Stimulated activated CD4-positive, alpha-beta T cell treated with anti-CD3 and anti-CD28 coated beads, Interleukin-4, amount 100 ng/mL, for 4 hours (primary cell): ENCODE results near the gene SH2D6.
"Not testable (repeated sequence)": the region's sequence is repeated elsewhere in the genome, so short reads cannot be mapped to it uniquely, and the experiment has no call there.

Source experiments
- DNase-seq, 2 experiments: peaks; one replicate each; pipeline ENCODE4 v3.0.0-alpha.2; 2020

Gene SH2D6

GRCh38 chr2:85398426-85399182 is 19.9 kb upstream of the SH2D6 start:
- no peak for DNase-seq

- no peak for DNase-seq
These were observed 19.4 kb upstream of the SH2D6 start for GRCh38 chr2:85399183-85399455.

GRCh38 chr2:85400023-85400422 is 18.5 kb upstream of the SH2D6 start:
- no peak for DNase-seq

- no peak for DNase-seq
These were observed 17.7 kb upstream of the SH2D6 start for GRCh38 chr2:85400541-85401463.

- DNase-seq: no peak
These were observed 17.1 kb upstream of the SH2D6 start for GRCh38 chr2:85401464-85401805.

GRCh38 chr2:85401844-85402243 is 16.7 kb upstream of the SH2D6 start:
- DNase-seq: no peak

GRCh38 chr2:85405201-85406059 is 13.1 kb upstream of the SH2D6 start:
- DNase-seq: peak; percentile 35 to 69

- peak; percentile 31 to 46 for DNase-seq
These were observed 8.5 kb upstream of the SH2D6 start, which contains the start of gene CAPG for GRCh38 chr2:85409845-85410583. Gene CAPG, minus strand, starts transcription at chr2:85410366. Its CDS starts 8,221 bp downstream, at chr2:85402145.

- DNase-seq: peak in 1 of 2 experiments; percentile 12
These were observed 7.7 kb upstream of the SH2D6 start for GRCh38 chr2:85410584-85411404.

GRCh38 chr2:85411405-85411748 is 7.1 kb upstream of the SH2D6 start:
- no peak for DNase-seq

GRCh38 chr2:85413592-85414420 is 4.7 kb upstream of the SH2D6 start:
- peak; percentile 42 for DNase-seq

GRCh38 chr2:85414421-85414759 is 4.1 kb upstream of the SH2D6 start:
- DNase-seq: not testable (repeated sequence)

- no peak for DNase-seq
These were observed 3.6 kb upstream of the SH2D6 start for GRCh38 chr2:85414761-85415553.

- no peak for DNase-seq
These were observed 2.4 kb upstream of the SH2D6 start for GRCh38 chr2:85415980-85416650.

- no peak for DNase-seq
These were observed 628 bp downstream of the SH2D6 start for GRCh38 chr2:85419009-85419675.

GRCh38 chr2:85420536-85421259 is 2.2 kb downstream of the SH2D6 start:
- peak; percentile 81 to 92 for DNase-seq

- DNase-seq: no peak
These were observed 3.0 kb downstream of the SH2D6 start for GRCh38 chr2:85421260-85422071.
